CD14-positive monocyte (primary cell): Measurements from ENCODE around the gene SH3RF3. TPM values are rescaled to one million over a fixed set of nuclear protein-coding genes. Genes with fewer than 3 reads are reported as not detected.

ENCODE experiments used
- DNase-seq, 3 donors: peaks; one replicate each; pipeline ENCODE4 v3.0.0-alpha.2; 2011 to 2022
- H2AFZ ChIP-seq: 2 replicates; pipeline ENCODE4 v1.6.0; 2012; ENCODE audit warnings: mild to moderate bottlenecking, low read depth, low read length, inconsistent platforms; ENCODE audit not compliant: insufficient read depth, poor library complexity, severe bottlenecking
- H3K27ac ChIP-seq, 2 donors: 1 replicate in 1 of 2; 2 replicates in 1 of 2; pipeline ENCODE4 v1.5.1; 2012 to 2013; ENCODE audit warnings: low read length in 2 of 2, control low read depth in 1 of 2, inconsistent platforms in 1 of 2, low read depth in 1 of 2, mild to moderate bottlenecking in 1 of 2
- H3K27me3 ChIP-seq, 2 donors: one replicate each; pipeline versions ENCODE4 v1.6.0 to v1.6.1; 2011 to 2013; ENCODE audit warnings: low read length in 2 of 2; ENCODE audit not compliant: control insufficient read depth in 2 of 2, insufficient read depth in 2 of 2
- H3K36me3 ChIP-seq, 2 donors: replicated peaks in 1 of 2; 1 replicate in 1 of 2; 2 replicates in 1 of 2; pipeline versions ENCODE4 v1.5.1 to v1.6.1; 2012 to 2013; ENCODE audit warnings: low read length in 2 of 2, control low read depth in 1 of 2, inconsistent platforms in 1 of 2, mild to moderate bottlenecking in 1 of 2; ENCODE audit not compliant: insufficient read depth in 2 of 2, control insufficient read depth in 1 of 2
- H3K4me1 ChIP-seq, 2 donors: 1 replicate in 1 of 2; 2 replicates in 1 of 2; pipeline versions ENCODE4 v1.5.1 to v1.6.1; 2012 to 2013; ENCODE audit warnings: low read length in 2 of 2, control low read depth in 1 of 2, inconsistent platforms in 1 of 2, mild to moderate bottlenecking in 1 of 2, moderate library complexity in 1 of 2; ENCODE audit not compliant: insufficient read depth in 2 of 2, control insufficient read depth in 1 of 2
- H3K4me2 ChIP-seq: replicated peaks from 2 replicates; pipeline ENCODE3; 2012; ENCODE audit warnings: low read length, moderate library complexity, mild to moderate bottlenecking; ENCODE audit not compliant: poor library complexity, severe bottlenecking; ENCODE audit errors: extremely low read depth
- H3K4me3 ChIP-seq, 3 experiments: fragments of 200-600 bp in 1 of 3; sonication (generic) in 1 of 3; replicated peaks in 1 of 3; 1 replicate in 2 of 3; 2 replicates in 1 of 3; pipeline ENCODE4 v1.5.1; 2011 to 2013; ENCODE audit warnings: low read length in 3 of 3, mild to moderate bottlenecking in 3 of 3, control low read depth in 2 of 3, low read depth in 2 of 3, inconsistent platforms in 1 of 3, moderate library complexity in 1 of 3
- H3K79me2 ChIP-seq: 2 replicates; pipeline ENCODE4 v1.6.0; 2012; ENCODE audit warnings: mild to moderate bottlenecking, control low read depth, inconsistent platforms, low read length, moderate library complexity; ENCODE audit not compliant: insufficient read depth
- H3K9ac ChIP-seq: 2 replicates; pipeline ENCODE4 v1.6.0; 2017; ENCODE audit warnings: low read length, mild to moderate bottlenecking; ENCODE audit not compliant: insufficient read depth, poor library complexity, severe bottlenecking
- H3K9me3 ChIP-seq, 2 donors: replicated peaks in 1 of 2; 1 replicate in 1 of 2; 2 replicates in 1 of 2; pipeline versions ENCODE4 v1.5.1 to v1.6.1; 2012 to 2013; ENCODE audit warnings: low read length in 2 of 2, control low read depth in 1 of 2; ENCODE audit not compliant: control insufficient read depth in 1 of 2, insufficient read depth in 1 of 2
- H4K20me1 ChIP-seq: 2 replicates; pipeline ENCODE4 v1.6.0; 2012; ENCODE audit warnings: mild to moderate bottlenecking, low read length, control low read depth, moderate library complexity; ENCODE audit not compliant: insufficient read depth
- H3K27ac Mint-ChIP-seq, 7 donors: one replicate each; pipeline ENCODE4 v1.8.0; 2020; ENCODE audit warnings: mild to moderate bottlenecking in 7 of 7, mixed read lengths in 7 of 7, moderate library complexity in 6 of 7, inconsistent platforms in 2 of 7
- H3K27me3 Mint-ChIP-seq, 3 donors: one replicate each; pipeline ENCODE4 v1.8.0; 2021 to 2022; ENCODE audit warnings: low read depth in 3 of 3, mild to moderate bottlenecking in 3 of 3, mixed read lengths in 3 of 3, moderate library complexity in 3 of 3, inconsistent platforms in 1 of 3
- H3K36me3 Mint-ChIP-seq, 2 donors: one replicate each; pipeline ENCODE4 v1.8.0; 2020; ENCODE audit warnings: mixed read lengths in 2 of 2, inconsistent platforms in 1 of 2, mild to moderate bottlenecking in 1 of 2
- H3K4me1 Mint-ChIP-seq: one replicate; pipeline ENCODE4 v1.8.0; 2020; ENCODE audit warnings: mild to moderate bottlenecking, mixed read lengths
- H3K4me3 Mint-ChIP-seq, 2 donors: one replicate each; pipeline ENCODE4 v1.8.0; 2020; ENCODE audit warnings: mild to moderate bottlenecking in 2 of 2, mixed read lengths in 2 of 2, moderate library complexity in 1 of 2
- H3K9me3 Mint-ChIP-seq, 7 donors: one replicate each; pipeline ENCODE4 v1.8.0; 2020 to 2022; ENCODE audit warnings: mixed read lengths in 7 of 7, mild to moderate bottlenecking in 6 of 7, moderate library complexity in 6 of 7, inconsistent platforms in 2 of 7
- CTCF ChIP-seq: fragments of 200-600 bp; IDR thresholded peaks from one replicate; pipeline ENCODE4 v1.8.0; 2022; ENCODE audit warnings: antibody characterized with exemption, mild to moderate bottlenecking
- WGBS: methylation state at CpG from one replicate; pipeline ENCODE4 v1.1.5; 2013; ENCODE audit warnings: missing lambda C conversion rate; ENCODE audit not compliant: insufficient coverage; 5-methylcytosine and 5-hydroxymethylcytosine counted together
- intact Hi-C, 2 donors: fragments of 100-400 bp; cut with micrococcal nuclease; formaldehyde crosslinking; loops; one replicate each; pipeline versions ENCODE4 v1.15.0 to v1.15.1; 2023
- polyA plus RNA-seq, 3 donors: library from polyadenylated mRNA; depleted of rRNA in 1 of 3; unstranded in 2 of 3; stranded (reverse) in 1 of 3; fragments of 300-500 nt in 2 of 3; fragments of >200 nt in 1 of 3; fragmentation: Illumina TruSeq in 2 of 3; gene quantifications; 1 replicate in 2 of 3; 2 replicates in 1 of 3; pipeline ENCODE4 v1.2.3, GENCODE V29; 2012 to 2021

SH3RF3 gene
- polyA plus RNA-seq, 3 donors: 0.25 to 0.75 (median 0.34) TPM

DNA sequence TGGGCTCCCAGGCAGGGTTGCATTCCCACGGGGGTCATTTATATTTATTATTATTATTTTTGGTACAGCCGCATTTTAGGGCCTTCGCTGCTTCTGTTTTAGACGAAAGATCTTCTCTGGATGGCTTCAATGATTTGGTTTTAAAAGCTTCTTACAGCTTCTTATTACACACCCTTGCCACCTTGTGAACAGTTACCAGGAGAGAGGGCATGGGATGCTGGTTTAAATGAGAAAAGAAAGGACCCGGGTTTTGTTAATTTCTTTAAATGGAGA is 1.7 kb downstream of the SH3RF3 start:
- Mint-ChIP-seq H3K27me3 (peaks cover 42 to 68% (median 47%) of the 10 kb centered on the region in 3 donors), H3K4me1 (peaks cover 21% of the 10 kb centered on the region), H3K4me3 (peak overlapping the region; percentile 95 to 96), H3K27ac (no peak overlapping the region), H3K9me3 (peaks cover 0 to 6% (median 3%) of the 10 kb centered on the region in 7 donors), H3K36me3 (peaks cover 6 to 8% of the 10 kb centered on the region in 2 donors)
- no peak overlapping the region for H3K27ac ChIP-seq
- H3K4me3 ChIP-seq: peak overlapping the region in 1 of 3 experiments; percentile 87
- no peak for DNase-seq
- intact Hi-C loops: loop anchor here in 1 of 2 donors (10.0 kb wide), 1 partner anchor 244 kb away; no protein-coding TSS in a partner anchor
- H3K79me2 ChIP-seq: no peaks in the 10 kb centered on the region
- no peak overlapping the region for H3K9ac ChIP-seq
- whole genome bisulfite sequencing: no CpG with 5 or more reads among the region's 5 CpGs
- peak overlapping the region; percentile 99 for H3K4me2 ChIP-seq
- H3K27me3 ChIP-seq: peaks cover 30 to 58% of the 10 kb centered on the region in 2 donors
- peaks cover 10 to 28% of the 10 kb centered on the region in 2 donors for H3K4me1 ChIP-seq
- no peak overlapping the region for H2AFZ ChIP-seq
- H3K36me3 ChIP-seq: no peaks in the 10 kb centered on the region
- H3K9me3 ChIP-seq: peaks cover 0 to 6% of the 10 kb centered on the region in 2 donors
- no peak for TF ChIP-seq CTCF
- H4K20me1 ChIP-seq: no peaks in the 10 kb centered on the region

DNA sequence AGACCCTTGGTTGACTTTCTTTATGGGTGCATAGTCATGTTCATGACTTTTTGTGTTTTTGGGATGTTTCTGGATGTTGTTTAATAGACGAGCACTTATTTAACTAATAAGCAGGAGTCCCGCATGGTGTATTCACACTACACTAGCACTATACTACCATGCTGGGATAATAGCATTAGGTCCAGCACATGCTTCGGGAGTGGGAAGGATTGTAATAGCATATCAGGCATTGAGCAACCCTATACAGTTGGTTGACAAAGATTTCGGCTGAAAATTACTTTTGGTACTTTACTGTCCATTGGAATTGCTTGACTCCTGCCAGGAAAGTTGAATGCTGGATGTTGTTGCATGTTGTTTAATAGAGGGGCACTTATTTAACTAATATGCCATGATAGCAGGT is 2.8 kb downstream of the SH3RF3 start:
- Mint-ChIP-seq H3K27me3 (peaks cover 42 to 61% (median 45%) of the 10 kb centered on the region in 3 donors), H3K27ac (no peak overlapping the region), H3K9me3 (peaks cover 0 to 6% (median 3%) of the 10 kb centered on the region in 7 donors), H3K4me1 (peaks cover 21% of the 10 kb centered on the region), H3K4me3 (peak overlapping the region in 1 of 2 donors; percentile 63), H3K36me3 (peaks cover 6 to 8% of the 10 kb centered on the region in 2 donors)
- no peak for TF ChIP-seq CTCF
- Histone ChIP-seq H4K20me1 (no peaks in the 10 kb centered on the region), H3K27ac (no peak overlapping the region), H3K27me3 (peaks cover 30 to 56% of the 10 kb centered on the region in 2 donors), H3K4me1 (peaks cover 10 to 28% of the 10 kb centered on the region in 2 donors), H3K4me3 (no peak overlapping the region), H3K79me2 (no peaks in the 10 kb centered on the region), H2AFZ (no peak overlapping the region), H3K4me2 (no peak overlapping the region), H3K9me3 (peaks cover 0 to 6% of the 10 kb centered on the region in 2 donors), H3K36me3 (no peaks in the 10 kb centered on the region), H3K9ac (no peak overlapping the region)
- intact Hi-C loops: loop anchor here in 1 of 2 donors (10.0 kb wide), 1 partner anchor 243 kb away; no protein-coding TSS in a partner anchor
- WGBS: 92% methylated on average over 2 of the region's 4 CpGs
- no peak for DNase-seq
